ENCODE measurements around the gene R3HDM1.

GRCh38 chr2:135629520-135629919, 98.2 kb downstream of the R3HDM1 start:
- no peak for TF ChIP-seq CTCF (IDR thresholded peaks at IDR 0.05; ENCODE audit: insufficient read depth, low read depth, low read length)
- no peak for TF ChIP-seq EZH2 (IDR thresholded peaks at IDR 0.05; ENCODE audit: insufficient read depth, low read length)

Data from astrocyte (in vitro differentiated cells and primary cell).